ENCODE data around the gene GPBAR1. TPM values are rescaled to one million over a fixed set of nuclear protein-coding genes. Genes with fewer than 3 reads are reported as not detected.

The GPBAR1 gene
- total RNA-seq = 1 to 10 TPM in 2 of 4 donors, under 1 TPM in 2; 0.63 to 2.1 (median 1.4) TPM

GRCh38 chr2:218260742-218261422, at the start of gene GPBAR1:
Gene GPBAR1 (plus strand): TSS chr2:218261015. CDS start chr2:218262725, 1,710 bp downstream.
- WGBS, 2 donors = 70 to 74% methylated on average over 6 of the region's 10 CpGs
- H3K36me3 ChIP-seq = peaks cover 28% of the 10 kb centered on the region in 2 donors
- peaks cover 0 to 30% of the 10 kb centered on the region in 2 donors for H3K4me1 ChIP-seq
- no peak for TF ChIP-seq POLR2A (IDR thresholded peaks at IDR 0.05)
- TF ChIP-seq, protein P1, sequence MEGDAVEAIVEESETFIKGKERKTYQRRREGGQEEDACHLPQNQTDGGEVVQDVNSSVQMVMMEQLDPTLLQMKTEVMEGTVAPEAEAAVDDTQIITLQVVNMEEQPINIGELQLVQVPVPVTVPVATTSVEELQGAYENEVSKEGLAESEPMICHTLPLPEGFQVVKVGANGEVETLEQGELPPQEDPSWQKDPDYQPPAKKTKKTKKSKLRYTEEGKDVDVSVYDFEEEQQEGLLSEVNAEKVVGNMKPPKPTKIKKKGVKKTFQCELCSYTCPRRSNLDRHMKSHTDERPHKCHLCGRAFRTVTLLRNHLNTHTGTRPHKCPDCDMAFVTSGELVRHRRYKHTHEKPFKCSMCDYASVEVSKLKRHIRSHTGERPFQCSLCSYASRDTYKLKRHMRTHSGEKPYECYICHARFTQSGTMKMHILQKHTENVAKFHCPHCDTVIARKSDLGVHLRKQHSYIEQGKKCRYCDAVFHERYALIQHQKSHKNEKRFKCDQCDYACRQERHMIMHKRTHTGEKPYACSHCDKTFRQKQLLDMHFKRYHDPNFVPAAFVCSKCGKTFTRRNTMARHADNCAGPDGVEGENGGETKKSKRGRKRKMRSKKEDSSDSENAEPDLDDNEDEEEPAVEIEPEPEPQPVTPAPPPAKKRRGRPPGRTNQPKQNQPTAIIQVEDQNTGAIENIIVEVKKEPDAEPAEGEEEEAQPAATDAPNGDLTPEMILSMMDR (IDR thresholded peaks at IDR 0.05) = no peak
- peak within 1 kb of the TSS in 2 of 3 donors; percentile 61 to 78 for H3K27ac ChIP-seq
- no peaks in the 10 kb centered on the region for H3K9me3 ChIP-seq
- intact Hi-C loops (cut with DNase I) = loop anchor here (10.0 kb wide), 2 partner anchors 46 to 304 kb away; partner anchors contain the start of genes ARPC2, CNOT9 and USP37
- H3K27me3 ChIP-seq = no peaks in the 10 kb centered on the region
- no peak for DNase-seq
- no peak within 1 kb of the TSS for H3K4me3 ChIP-seq (replicated peaks in 1 of 3)

DNA sequence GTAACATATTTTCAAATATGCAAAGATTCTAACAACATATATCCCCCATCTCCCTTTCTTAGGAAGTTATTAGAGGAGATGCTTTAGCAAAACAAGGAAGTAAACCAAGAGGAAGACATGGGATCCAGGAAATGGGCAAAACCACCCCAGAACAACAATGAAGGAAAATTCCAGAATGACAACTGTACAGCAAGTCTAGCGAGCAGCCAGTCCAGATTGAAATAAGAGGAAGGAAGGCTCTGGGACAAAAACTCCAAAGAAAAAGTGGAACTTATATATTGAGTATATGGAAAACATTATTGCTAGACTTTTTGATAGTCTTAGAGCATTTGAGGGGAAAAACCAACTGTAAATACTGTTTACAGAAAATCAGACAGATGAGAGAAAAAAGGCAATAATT, 46.7 kb upstream of the GPBAR1 start:
- H3K9me3 ChIP-seq = no peaks in the 10 kb centered on the region
- peaks cover 16 to 19% of the 10 kb centered on the region in 2 donors for H3K4me1 ChIP-seq
- TF ChIP-seq POLR2A (IDR thresholded peaks at IDR 0.05) = no peak
- TF ChIP-seq, protein P1 (IDR thresholded peaks at IDR 0.05) = no peak
- WGBS, 2 donors = 92 to 94% methylated on average over 1 of the region's 1 CpG
- H3K27me3 ChIP-seq = no peaks in the 10 kb centered on the region
- intact Hi-C loops (cut with DNase I) = loop anchor here (10.0 kb wide), 1 partner anchor 51 kb away; the partner anchor contains the start of gene GPBAR1
- no peaks in the 10 kb centered on the region for H3K36me3 ChIP-seq
- no peak overlapping the region for H3K4me3 ChIP-seq (replicated peaks in 1 of 3)
- no peak for DNase-seq
- H3K27ac ChIP-seq = no peak overlapping the region

DNA sequence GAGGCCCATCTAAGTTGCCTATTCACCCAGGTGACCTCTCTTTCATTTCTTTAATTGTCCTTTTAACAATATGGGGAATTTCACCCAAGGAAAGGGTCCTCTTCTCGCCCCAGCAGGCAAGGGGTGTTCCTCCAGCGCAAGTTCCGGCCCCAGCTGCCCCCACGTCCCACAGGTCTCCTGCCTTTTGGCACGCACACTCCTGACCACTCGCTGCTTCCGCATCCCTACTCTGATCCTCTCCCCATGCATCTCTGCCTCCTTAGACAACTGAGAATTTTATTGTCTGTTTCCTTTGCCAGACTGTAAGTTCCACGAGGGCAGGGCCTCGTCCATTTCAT, 44.5 kb upstream of the GPBAR1 start:
- no peaks in the 10 kb centered on the region for H3K27me3 ChIP-seq
- no peaks in the 10 kb centered on the region for H3K36me3 ChIP-seq
- intact Hi-C loops (cut with DNase I) = loop anchor here (10.0 kb wide), 1 partner anchor 48 kb away; the partner anchor contains the start of gene GPBAR1
- peaks cover 28 to 37% of the 10 kb centered on the region in 2 donors for H3K4me1 ChIP-seq
- H3K9me3 ChIP-seq = no peaks in the 10 kb centered on the region
- TF ChIP-seq POLR2A (IDR thresholded peaks at IDR 0.05) = no peak
- TF ChIP-seq, protein P1 (IDR thresholded peaks at IDR 0.05) = no peak
- 31 to 33% methylated on average over 9 of the region's 9 CpGs for WGBS, 2 donors
- peak overlapping the region; percentile 82 to 95 (median 91) for H3K27ac ChIP-seq
- H3K4me3 ChIP-seq (replicated peaks in 1 of 3) = peak overlapping the region; percentile 17 to 99 (median 95)
- DNase-seq = peak; percentile 4 to 17

- Histone ChIP-seq H3K4me1 (peaks cover 30 to 40% of the 10 kb centered on the region in 2 donors), H3K27ac (peak within 1 kb of the TSS; percentile 82 to 95 (median 91)), H3K27me3 (no peaks in the 10 kb centered on the region), H3K4me3 (replicated peaks in 1 of 3) (peak within 1 kb of the TSS; percentile 86 to 99 (median 95)), H3K9me3 (no peaks in the 10 kb centered on the region), H3K36me3 (no peaks in the 10 kb centered on the region)
- TF ChIP-seq, protein P1 (IDR thresholded peaks at IDR 0.05) = peak in 4 of 6 experiments; percentile 17 to 42 (median 26)
- TF ChIP-seq POLR2A (IDR thresholded peaks at IDR 0.05) = peak in 1 of 2 donors; percentile 92
- intact Hi-C loops (cut with DNase I) = loop anchor here (10.0 kb wide), 1 partner anchor 48 kb away; the partner anchor contains the start of gene GPBAR1
- 1 to 2% methylated on average over 18 to 26 of the region's 60 CpGs for WGBS, 2 donors
- DNase-seq = peak; percentile 93 to 95
These were observed 44.0 kb upstream of the GPBAR1 start, which contains the start of gene ARPC2 for GRCh38 chr2:218216674-218217359. Gene ARPC2 (plus strand): TSS chr2:218217189. CDS start chr2:218217471, 282 bp downstream.

All from thyroid gland (tissue), 4 donors.